Measurements from ENCODE around the gene SRD5A2. TPM values are rescaled to one million over a fixed set of nuclear protein-coding genes. Genes with fewer than 3 reads are reported as not detected.

SRD5A2 gene
- total and polyA plus RNA-seq, 3 donors from 2014 or later: 1.3 to 1.8 (median 1.4) TPM

DNA sequence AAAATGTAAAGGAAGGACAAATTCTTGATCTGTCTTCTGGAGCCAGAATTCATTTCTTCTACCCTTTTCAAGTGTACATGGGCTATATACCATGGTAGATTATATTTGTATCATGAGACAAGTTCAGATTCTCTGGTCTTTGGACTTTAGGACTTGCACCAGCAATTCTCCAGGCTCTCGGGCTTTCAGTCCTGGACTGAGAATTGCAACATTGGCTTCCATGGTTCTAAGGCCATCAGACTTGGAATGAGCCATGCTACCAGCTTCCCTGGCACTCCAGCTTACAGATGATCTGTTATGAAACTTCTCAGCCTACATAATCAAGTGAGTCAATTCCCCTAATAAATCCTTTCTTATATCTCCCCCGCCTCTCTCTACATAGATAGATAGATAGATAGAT is 33.3 kb downstream of the SRD5A2 start:
- Histone ChIP-seq H3K4me3 (no peak overlapping the region), H3K9me3 (no peaks in the 10 kb centered on the region), H3K4me1 (no peaks in the 10 kb centered on the region), H3K27me3 (no peaks in the 10 kb centered on the region), H3K36me3 (ENCODE audit: low read depth, missing control alignments) (no peaks in the 10 kb centered on the region), H3K27ac (no peak overlapping the region)
- TF ChIP-seq, protein P1, sequence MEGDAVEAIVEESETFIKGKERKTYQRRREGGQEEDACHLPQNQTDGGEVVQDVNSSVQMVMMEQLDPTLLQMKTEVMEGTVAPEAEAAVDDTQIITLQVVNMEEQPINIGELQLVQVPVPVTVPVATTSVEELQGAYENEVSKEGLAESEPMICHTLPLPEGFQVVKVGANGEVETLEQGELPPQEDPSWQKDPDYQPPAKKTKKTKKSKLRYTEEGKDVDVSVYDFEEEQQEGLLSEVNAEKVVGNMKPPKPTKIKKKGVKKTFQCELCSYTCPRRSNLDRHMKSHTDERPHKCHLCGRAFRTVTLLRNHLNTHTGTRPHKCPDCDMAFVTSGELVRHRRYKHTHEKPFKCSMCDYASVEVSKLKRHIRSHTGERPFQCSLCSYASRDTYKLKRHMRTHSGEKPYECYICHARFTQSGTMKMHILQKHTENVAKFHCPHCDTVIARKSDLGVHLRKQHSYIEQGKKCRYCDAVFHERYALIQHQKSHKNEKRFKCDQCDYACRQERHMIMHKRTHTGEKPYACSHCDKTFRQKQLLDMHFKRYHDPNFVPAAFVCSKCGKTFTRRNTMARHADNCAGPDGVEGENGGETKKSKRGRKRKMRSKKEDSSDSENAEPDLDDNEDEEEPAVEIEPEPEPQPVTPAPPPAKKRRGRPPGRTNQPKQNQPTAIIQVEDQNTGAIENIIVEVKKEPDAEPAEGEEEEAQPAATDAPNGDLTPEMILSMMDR (IDR thresholded peaks at IDR 0.05): no peak
- no peak for TF ChIP-seq POLR2A (IDR thresholded peaks at IDR 0.05)
- intact Hi-C loops (cut with DNase I; ENCODE audit: low total_unique reads): no loop called here
- DNase-seq: no peak
- WGBS, 2 donors: 73 to 93% methylated on average over 2 of the region's 2 CpGs

DNA sequence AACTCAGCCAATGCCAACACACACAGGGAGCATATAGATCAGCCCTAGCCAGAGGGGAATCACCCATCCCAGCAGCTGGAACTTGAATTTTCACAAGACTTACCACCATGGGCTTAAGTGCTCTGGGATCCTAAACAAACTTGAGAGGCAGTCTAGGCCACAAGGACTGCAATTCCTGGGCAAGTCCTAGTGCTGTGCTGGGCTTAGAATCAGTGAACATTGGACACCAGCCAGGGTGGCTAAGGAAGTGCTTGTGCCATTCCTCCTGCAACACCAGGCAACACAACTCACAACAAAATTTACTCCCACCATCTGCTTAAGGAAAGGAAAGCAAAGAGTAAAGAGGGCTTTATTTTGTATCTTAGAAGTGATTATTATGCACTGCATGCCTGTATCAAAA is 38.9 kb downstream of the SRD5A2 start:
- Histone ChIP-seq H3K9me3 (no peaks in the 10 kb centered on the region), H3K36me3 (ENCODE audit: low read depth, missing control alignments) (no peaks in the 10 kb centered on the region), H3K27ac (no peak overlapping the region), H3K4me3 (no peak overlapping the region), H3K27me3 (no peaks in the 10 kb centered on the region), H3K4me1 (no peaks in the 10 kb centered on the region)
- intact Hi-C loops (cut with DNase I; ENCODE audit: low total_unique reads): no loop called here
- DNase-seq: no peak
- TF ChIP-seq, protein P1 (IDR thresholded peaks at IDR 0.05): no peak
- no peak for TF ChIP-seq POLR2A (IDR thresholded peaks at IDR 0.05)

DNA sequence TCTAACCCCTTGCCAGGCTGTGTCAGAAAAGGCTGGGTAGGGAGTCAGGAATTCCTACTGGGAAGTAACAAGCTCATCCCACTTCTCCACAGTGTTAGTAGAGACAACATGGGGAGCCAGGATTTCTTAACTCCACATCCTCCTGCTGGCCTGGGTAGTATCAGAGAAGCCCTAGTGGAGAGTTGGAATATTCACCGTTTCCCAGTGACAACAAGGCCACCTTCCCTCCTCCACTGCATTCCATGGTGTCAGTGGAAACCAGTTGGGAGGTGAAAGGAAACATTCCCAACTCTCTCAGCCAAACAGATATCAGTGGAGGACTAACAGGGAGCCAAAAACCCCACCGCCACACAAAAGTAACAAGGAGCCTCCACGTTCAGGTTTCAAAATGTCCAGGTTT is 41.2 kb downstream of the SRD5A2 start:
- Histone ChIP-seq H3K27me3 (no peaks in the 10 kb centered on the region), H3K4me3 (no peak overlapping the region), H3K27ac (no peak overlapping the region), H3K36me3 (ENCODE audit: low read depth, missing control alignments) (no peaks in the 10 kb centered on the region), H3K4me1 (no peaks in the 10 kb centered on the region), H3K9me3 (no peaks in the 10 kb centered on the region)
- DNase-seq: no peak
- intact Hi-C loops (cut with DNase I; ENCODE audit: low total_unique reads): no loop called here
- no peak for TF ChIP-seq POLR2A (IDR thresholded peaks at IDR 0.05)
- TF ChIP-seq, protein P1 (IDR thresholded peaks at IDR 0.05): no peak
- 50 to 67% methylated on average over 3 of the region's 3 CpGs for WGBS, 2 donors

DNA sequence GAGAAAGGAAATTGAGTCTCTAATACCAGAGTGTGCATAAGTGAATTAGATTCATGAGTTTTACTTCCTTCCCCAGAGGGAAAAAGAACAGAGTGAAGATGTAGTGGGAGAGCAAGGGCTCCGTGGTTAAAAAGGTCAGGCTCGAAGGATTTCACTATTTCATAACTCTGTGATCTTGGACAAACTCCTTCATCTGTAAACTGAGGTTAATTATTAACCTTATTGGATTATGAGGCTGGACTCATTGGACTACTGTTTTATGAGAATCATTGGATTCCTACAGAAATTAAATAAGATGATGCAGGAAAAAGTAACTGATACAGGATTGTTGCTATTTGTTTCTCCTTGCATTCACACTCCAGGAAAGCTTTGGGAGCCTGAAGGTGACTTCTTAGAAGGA is 45.0 kb downstream of the SRD5A2 start:
- H3K9me3 ChIP-seq: no peaks in the 10 kb centered on the region
- intact Hi-C loops (cut with DNase I; ENCODE audit: low total_unique reads): no loop called here
- H3K4me1 ChIP-seq: no peaks in the 10 kb centered on the region
- 68 to 74% methylated on average over 2 of the region's 2 CpGs for WGBS, 2 donors
- TF ChIP-seq, protein P1 (IDR thresholded peaks at IDR 0.05): no peak
- no peak for TF ChIP-seq POLR2A (IDR thresholded peaks at IDR 0.05)
- no peaks in the 10 kb centered on the region for H3K36me3 ChIP-seq (ENCODE audit: low read depth, missing control alignments)
- no peak overlapping the region for H3K27ac ChIP-seq
- no peak overlapping the region for H3K4me3 ChIP-seq
- DNase-seq: no peak
- no peaks in the 10 kb centered on the region for H3K27me3 ChIP-seq

DNA sequence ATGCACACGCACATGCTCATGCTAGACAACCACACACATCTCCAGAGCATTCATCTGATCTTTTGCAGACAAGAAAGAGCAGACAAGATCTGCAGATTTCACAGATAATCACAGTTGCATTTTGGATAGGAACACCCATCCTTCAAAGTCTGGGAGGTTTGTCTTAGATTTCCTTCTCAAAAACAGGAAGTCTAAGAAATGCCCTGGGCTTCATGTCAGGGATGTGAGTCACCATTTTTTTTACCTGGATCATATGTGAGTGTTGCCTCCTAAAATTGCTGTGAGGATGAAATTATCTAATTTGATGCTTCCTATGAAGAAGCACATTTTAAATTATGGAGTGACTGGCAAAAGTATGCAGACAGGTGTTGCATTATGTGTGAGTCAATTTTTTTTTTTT is 46.1 kb downstream of the SRD5A2 start:
- WGBS, 2 donors: 88 to 96% methylated on average over 1 of the region's 1 CpG

More for the DNA sequence above, 46.1 kb downstream of the SRD5A2 start:
- Histone ChIP-seq H3K36me3 (ENCODE audit: low read depth, missing control alignments) (no peaks in the 10 kb centered on the region), H3K4me1 (no peaks in the 10 kb centered on the region), H3K27ac (no peak overlapping the region), H3K9me3 (no peaks in the 10 kb centered on the region), H3K4me3 (no peak overlapping the region), H3K27me3 (no peaks in the 10 kb centered on the region)
- no peak for DNase-seq
- TF ChIP-seq, protein P1 (IDR thresholded peaks at IDR 0.05): no peak
- TF ChIP-seq POLR2A (IDR thresholded peaks at IDR 0.05): no peak
- intact Hi-C loops (cut with DNase I; ENCODE audit: low total_unique reads): no loop called here
